SH-SY5Y (cell line): Measurements from ENCODE around the gene ATP2C1.

ENCODE experiments used
- GATA2 ChIP-seq: IDR thresholded peaks from 2 replicates; pipeline ENCODE4 v1.6.1; 2011; ENCODE audit warnings: mild to moderate bottlenecking, low read depth, low read length
- GATA3 ChIP-seq: IDR thresholded peaks from 2 replicates; pipeline ENCODE4 v1.6.1; 2011; ENCODE audit warnings: low read depth, mild to moderate bottlenecking, low read length, moderate library complexity

ATP2C1 gene

GRCh38 chr3:131009698-131010097 is 115.8 kb downstream of the ATP2C1 start:
- TF ChIP-seq GATA3 (no peak), GATA2 (no peak)

GRCh38 chr3:131018970-131019369 is 125.1 kb downstream of the ATP2C1 start:
- TF ChIP-seq GATA2: no peak
- no peak for TF ChIP-seq GATA3

DNA sequence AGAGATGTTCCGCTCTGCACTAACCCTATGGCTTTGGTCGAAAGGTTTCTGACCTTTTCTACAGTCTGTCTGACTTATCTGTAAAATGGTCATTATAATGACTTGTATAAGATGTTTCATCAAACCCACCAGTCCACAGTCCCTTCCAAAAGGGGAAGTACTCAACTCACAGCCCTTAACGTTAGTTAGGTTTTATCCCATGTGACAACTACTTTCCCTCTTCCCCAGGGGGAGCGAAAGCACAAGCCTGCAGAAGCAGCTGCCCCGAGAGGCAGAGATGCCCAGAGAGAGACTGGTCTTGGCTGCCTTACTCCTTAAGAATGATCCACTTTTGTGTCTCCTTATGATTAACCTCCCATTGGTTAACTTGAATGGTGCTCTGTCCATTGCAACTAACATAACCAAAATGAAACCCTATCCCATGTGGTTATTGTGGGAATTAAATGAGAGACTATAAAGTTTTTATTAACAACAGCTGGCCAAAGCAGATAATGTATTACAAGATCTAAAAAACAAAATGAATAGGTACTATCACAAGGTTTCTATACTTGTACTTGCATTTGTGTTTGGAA is 126.3 kb downstream of the ATP2C1 start:
- TF ChIP-seq GATA2 (no peak), GATA3 (no peak)

GRCh38 chr3:131025539-131025938 is 131.7 kb downstream of the ATP2C1 start:
- no peak for TF ChIP-seq GATA3
- no peak for TF ChIP-seq GATA2

GRCh38 chr3:131026321-131027151 is 132.7 kb downstream of the ATP2C1 start, which contains the start of the genes ASTE1 and NEK11:
ASTE1 (minus strand) TSS chr3:131026825; CDS start chr3:131025306, 1,519 bp downstream.
NEK11 (plus strand) TSS chr3:131026877; CDS start chr3:131029709, 2,832 bp downstream.
- no peak for TF ChIP-seq GATA3
- TF ChIP-seq GATA2: no peak

GRCh38 chr3:131028844-131029243 is 135.0 kb downstream of the ATP2C1 start:
- TF ChIP-seq GATA3: no peak

DNA sequence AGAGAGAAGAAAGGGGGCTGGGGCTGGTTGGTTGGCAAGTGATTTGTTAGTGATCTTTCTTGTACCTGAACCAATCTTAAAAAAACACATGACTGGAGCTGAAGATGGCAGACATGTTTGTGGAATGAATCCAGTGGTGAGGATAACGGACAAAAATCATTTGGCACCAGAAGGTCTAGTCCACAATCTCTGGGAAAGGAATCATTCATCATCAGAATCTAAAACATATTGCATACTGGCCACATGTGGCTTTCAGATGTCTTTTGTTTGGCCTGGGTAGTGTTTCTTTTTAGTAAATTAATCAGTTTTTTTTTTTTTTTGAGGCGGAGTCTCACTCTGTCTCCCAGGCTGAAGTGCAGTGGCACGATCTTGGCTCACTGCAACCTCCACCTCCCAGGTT is 137.8 kb downstream of the ATP2C1 start:
- TF ChIP-seq GATA2 (no peak), GATA3 (no peak)

GRCh38 chr3:131033480-131034080 is 139.7 kb downstream of the ATP2C1 start:
- no peak for TF ChIP-seq GATA2
- TF ChIP-seq GATA3: no peak

DNA sequence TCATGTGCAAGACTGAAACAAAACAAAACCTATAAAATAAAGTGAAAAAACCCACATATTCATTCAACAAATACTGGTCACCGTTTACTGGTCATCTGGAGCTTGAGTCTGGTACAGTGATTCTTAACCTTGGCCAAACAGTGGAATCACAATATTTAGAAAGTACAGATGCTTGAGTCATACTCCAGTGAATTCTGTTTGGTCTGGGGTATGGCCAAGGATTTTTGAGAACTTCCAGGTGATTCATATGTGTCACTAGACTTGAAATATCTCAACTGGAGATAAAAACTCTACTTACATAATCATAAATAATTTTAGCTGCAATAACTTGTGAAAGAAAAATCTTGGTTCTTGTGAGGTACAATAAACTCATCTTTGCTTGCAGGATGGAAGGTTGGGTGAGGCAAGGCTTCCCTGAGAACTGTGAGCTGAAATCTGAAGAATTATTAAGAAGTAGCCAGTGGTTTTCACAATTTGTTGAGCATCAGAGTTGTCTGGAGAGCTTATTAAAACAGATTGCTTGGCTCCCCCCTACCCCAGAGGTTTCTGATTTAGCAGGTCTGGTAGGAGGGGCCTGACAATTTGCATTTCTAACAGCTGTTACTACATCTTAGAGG is 142.4 kb downstream of the ATP2C1 start:
- TF ChIP-seq GATA3: no peak
- no peak for TF ChIP-seq GATA2

DNA sequence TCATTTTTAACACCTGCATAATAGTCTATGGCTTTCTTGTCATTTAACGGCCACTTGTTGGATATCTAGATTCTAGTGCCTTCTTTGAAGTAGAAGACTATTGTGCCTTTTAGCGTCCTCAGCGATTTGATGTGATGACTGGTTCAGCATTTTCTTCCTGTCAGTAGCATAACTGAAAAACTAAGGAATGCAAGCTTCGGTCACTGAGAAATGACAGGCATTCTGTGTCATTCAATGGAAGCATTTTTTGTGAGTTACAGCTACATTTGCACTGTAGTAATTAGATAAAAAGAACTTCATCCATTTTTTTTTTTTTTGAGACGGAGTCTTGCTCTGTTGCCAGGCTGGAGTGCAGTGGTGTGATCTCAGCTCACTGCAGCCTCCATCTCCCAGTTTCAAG is 143.1 kb downstream of the ATP2C1 start:
- TF ChIP-seq GATA3: no peak
- no peak for TF ChIP-seq GATA2

DNA sequence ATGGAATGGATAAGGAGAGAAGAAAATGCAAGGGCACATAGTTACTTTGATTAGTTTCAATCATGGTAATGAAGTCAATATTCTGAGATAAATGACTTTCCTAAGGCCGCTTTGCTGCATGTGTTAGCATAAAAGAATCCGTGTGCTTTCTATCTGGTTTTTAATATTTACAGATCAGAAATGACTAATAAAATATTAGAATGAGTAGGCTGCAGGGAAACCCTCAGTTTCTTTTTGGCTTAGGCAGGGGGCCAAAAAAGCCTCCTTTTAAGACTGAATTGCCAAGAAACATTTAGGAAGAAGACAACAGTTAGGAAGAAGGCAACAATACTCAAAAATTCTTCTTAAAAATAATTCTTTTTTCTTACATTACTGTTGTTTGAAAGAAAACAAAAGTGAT is 144.4 kb downstream of the ATP2C1 start:
- TF ChIP-seq GATA2: no peak
- TF ChIP-seq GATA3: no peak

DNA sequence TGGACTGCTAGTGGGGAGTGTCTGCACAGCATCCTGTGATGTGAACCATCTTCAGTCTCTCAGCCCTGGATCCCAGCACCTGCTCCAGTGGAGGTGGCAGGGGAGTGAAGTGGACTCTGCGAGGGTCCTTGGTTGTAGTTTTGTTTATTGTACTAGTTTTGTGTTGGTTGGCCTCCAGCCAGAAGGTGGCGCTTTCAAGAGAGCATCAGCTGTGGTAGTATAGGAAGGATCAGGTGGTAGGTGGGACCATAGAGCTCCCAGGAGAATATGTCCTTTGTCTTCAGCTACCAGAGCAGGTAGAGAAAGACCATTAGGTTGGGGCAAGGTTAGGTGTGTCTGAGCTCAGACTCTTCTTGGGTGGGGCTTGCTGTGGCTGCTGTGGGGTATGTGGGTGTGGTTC is 153.7 kb downstream of the ATP2C1 start:
- TF ChIP-seq GATA3 (no peak), GATA2 (no peak)

DNA sequence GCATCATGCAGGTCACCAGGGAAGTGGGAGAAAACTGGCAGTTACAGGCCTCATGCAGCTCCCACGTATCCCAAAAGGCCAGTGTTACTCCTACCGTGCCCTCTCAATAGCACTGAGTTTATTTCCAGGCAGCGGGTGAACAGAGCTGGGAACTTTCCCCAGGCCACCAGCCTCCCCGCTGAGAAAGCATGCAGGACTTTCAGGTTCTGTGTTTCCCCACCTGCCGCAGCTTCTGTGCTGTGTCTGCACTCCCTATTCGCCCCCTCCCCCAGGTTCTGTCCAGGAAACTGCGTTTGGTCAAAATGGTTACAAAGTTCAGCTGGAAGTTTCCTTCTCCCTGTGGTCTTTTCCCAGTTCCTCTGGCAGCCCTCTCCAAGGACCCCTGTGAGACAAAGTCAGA is 154.1 kb downstream of the ATP2C1 start:
- no peak for TF ChIP-seq GATA3
- no peak for TF ChIP-seq GATA2

DNA sequence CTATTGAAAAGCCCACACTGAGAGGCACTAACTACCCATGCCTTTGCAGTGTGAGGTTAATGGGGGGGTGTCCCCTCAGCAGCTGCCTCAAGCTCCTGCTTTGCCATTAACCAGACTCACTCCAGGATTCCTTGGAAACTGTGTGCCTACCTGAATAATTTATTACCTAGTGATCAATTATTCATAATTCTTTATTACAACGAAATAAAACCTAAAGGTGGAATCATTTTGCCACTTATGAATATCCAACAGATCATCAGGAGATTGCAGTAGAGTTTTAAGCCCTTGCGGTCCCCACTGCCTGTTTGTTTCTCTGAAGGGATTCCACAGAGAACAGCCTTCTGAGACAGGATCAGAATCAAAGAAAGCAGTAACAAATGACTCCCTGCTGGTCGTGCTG is 156.1 kb downstream of the ATP2C1 start:
- no peak for TF ChIP-seq GATA3
- no peak for TF ChIP-seq GATA2
